Endodermal cell (in vitro differentiated cells): Measurements from ENCODE around the gene HSP90B1. TPM values are rescaled to one million over a fixed set of nuclear protein-coding genes. Genes with fewer than 3 reads are reported as not detected.

Experiments
- DNase-seq: peaks from one replicate; pipeline ENCODE4 v3.0.0-alpha.2; 2017
- H3K27ac ChIP-seq: 2 replicates; pipeline ENCODE4 v1.5.1; 2013; ENCODE audit warnings: mild to moderate bottlenecking, low read depth, low read length, moderate library complexity
- H3K27me3 ChIP-seq: 2 replicates; pipeline ENCODE4 v1.6.1; 2013; ENCODE audit warnings: mild to moderate bottlenecking, low read length, moderate library complexity; ENCODE audit not compliant: insufficient read depth, control insufficient read depth, poor library complexity, severe bottlenecking
- H3K36me3 ChIP-seq: 2 replicates; pipeline ENCODE4 v1.7.0; 2013; ENCODE audit warnings: mild to moderate bottlenecking, low read length, moderate library complexity; ENCODE audit not compliant: control insufficient read depth, insufficient read depth
- H3K4me1 ChIP-seq: one replicate; pipeline ENCODE4 v1.7.0; 2013; ENCODE audit warnings: low read length; ENCODE audit not compliant: control insufficient read depth, insufficient read depth
- H3K4me3 ChIP-seq: 2 replicates; pipeline ENCODE4 v1.5.1; 2013; ENCODE audit warnings: mild to moderate bottlenecking, low read length, moderate library complexity
- H3K9ac ChIP-seq: 2 replicates; pipeline ENCODE4 v1.6.1; 2013; ENCODE audit warnings: mild to moderate bottlenecking, low read length, moderate library complexity; ENCODE audit not compliant: poor library complexity, severe bottlenecking; ENCODE audit errors: extremely low read depth
- H3K9me3 ChIP-seq: 2 replicates; pipeline ENCODE4 v1.6.1; 2013; ENCODE audit warnings: mild to moderate bottlenecking, low read length, moderate library complexity; ENCODE audit not compliant: control insufficient read depth
- H3K27ac Mint-ChIP-seq: 2 replicates; pipeline ENCODE4 v1.8.0; 2020; ENCODE audit warnings: mixed read lengths
- H3K27me3 Mint-ChIP-seq: 2 replicates; pipeline ENCODE4 v1.8.0; 2021; ENCODE audit warnings: mild to moderate bottlenecking, mixed read lengths; ENCODE audit not compliant: insufficient read depth
- H3K36me3 Mint-ChIP-seq: 2 replicates; pipeline ENCODE4 v1.8.0; 2020; ENCODE audit warnings: low read depth, mixed read lengths
- H3K4me1 Mint-ChIP-seq: 2 replicates; pipeline ENCODE4 v1.8.0; 2020; ENCODE audit warnings: mixed read lengths
- H3K4me3 Mint-ChIP-seq: 2 replicates; pipeline ENCODE4 v1.8.0; 2020; ENCODE audit warnings: mild to moderate bottlenecking, moderate library complexity, mixed read lengths
- H3K9me3 Mint-ChIP-seq: 2 replicates; pipeline ENCODE4 v1.8.0; 2020; ENCODE audit warnings: mild to moderate bottlenecking, mixed read lengths
- CTCF ChIP-seq: fragments of 200-600 bp; sonication (generic); conservative IDR thresholded peaks from 2 replicates; pipeline ENCODE4 v1.5.0; 2021; ENCODE audit warnings: antibody characterized with exemption, mild to moderate bottlenecking
- WGBS, 2 experiments: methylation state at CpG; one replicate each; pipeline versions ENCODE4 v1.1.5 to v1.1.7; 2013; ENCODE audit warnings: missing lambda C conversion rate in 2 of 2, mixed read lengths in 1 of 2; ENCODE audit not compliant: insufficient coverage in 1 of 2, insufficient read length in 1 of 2; 5-methylcytosine and 5-hydroxymethylcytosine counted together
- total RNA-seq, 2 donors: library from RNA; stranded (reverse); fragmentation: NEBNext Ultra II Directional in 1 of 2; extraction: Animal tissue kit (Norgen Biotek cat#: 25700) in 1 of 2; gene quantifications; 2 replicates in 1 of 2; 3 replicates in 1 of 2; pipeline ENCODE4 v1.2.1, GENCODE V29; 2021

HSP90B1 gene
- total RNA-seq, 2 donors from 2014 or later: 1,047 to 1,509 TPM

- no peaks in the 10 kb centered on the region for H3K9me3 Mint-ChIP-seq
- peak overlapping the region; percentile 79 for H3K9ac ChIP-seq
- H3K27me3 ChIP-seq: no peaks in the 10 kb centered on the region
- H3K27me3 Mint-ChIP-seq: no peaks in the 10 kb centered on the region
- H3K4me3 Mint-ChIP-seq: peak overlapping the region; percentile 88
- no peaks in the 10 kb centered on the region for H3K4me1 ChIP-seq
- H3K27ac ChIP-seq: peak overlapping the region; percentile 95
- no peaks in the 10 kb centered on the region for H3K9me3 ChIP-seq
- peaks cover 19% of the 10 kb centered on the region for H3K36me3 Mint-ChIP-seq
- peak overlapping the region; percentile 97 for H3K27ac Mint-ChIP-seq
- peaks cover 11% of the 10 kb centered on the region for H3K4me1 Mint-ChIP-seq
- DNase-seq: no peak
- TF ChIP-seq CTCF: no peak
- peaks cover 34% of the 10 kb centered on the region for H3K36me3 ChIP-seq
- 0% methylated on average over 15 to 31 of the region's 31 CpGs for WGBS, 2 experiments
- peak overlapping the region; percentile 92 for H3K4me3 ChIP-seq
Observed at GRCh38 chr12:103956509-103957027, 26.4 kb downstream of the HSP90B1 start.

- Mint-ChIP-seq H3K4me3 (peak overlapping the region; percentile 88), H3K36me3 (peaks cover 8% of the 10 kb centered on the region)
Observed at GRCh38 chr12:103957865-103958388, 27.7 kb downstream of the HSP90B1 start.

DNA sequence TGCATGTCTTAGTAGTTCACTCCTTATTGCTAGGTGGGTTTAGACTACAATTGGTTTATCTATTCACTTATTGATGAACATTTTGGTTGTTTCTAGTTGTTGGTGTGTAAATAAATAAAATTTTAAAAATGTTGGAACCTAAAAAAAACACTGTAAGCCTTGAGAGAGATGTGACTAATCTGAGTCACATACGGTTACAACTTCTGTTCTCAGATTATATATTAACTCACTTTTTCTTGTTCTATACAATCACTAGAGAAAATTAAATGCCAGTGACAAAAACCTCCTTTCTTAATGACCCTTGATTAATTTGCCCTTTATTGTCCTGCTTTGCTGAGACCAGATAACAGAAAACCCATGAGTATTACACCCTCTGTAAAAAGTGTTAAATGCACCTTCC lies 28.4 kb downstream of the HSP90B1 start:
- H3K36me3 Mint-ChIP-seq: peaks cover 5% of the 10 kb centered on the region
- no peaks in the 10 kb centered on the region for H3K9me3 ChIP-seq

More at GRCh38 chr12:103957865-103958388, 27.7 kb downstream of the HSP90B1 start:
- no peaks in the 10 kb centered on the region for H3K9me3 ChIP-seq
- peak overlapping the region; percentile 95 for H3K27ac ChIP-seq
- H3K27me3 Mint-ChIP-seq: no peaks in the 10 kb centered on the region
- H3K4me1 Mint-ChIP-seq: peaks cover 11% of the 10 kb centered on the region
- H3K36me3 ChIP-seq: peaks cover 20% of the 10 kb centered on the region
- no peak overlapping the region for H3K4me3 ChIP-seq
- no peaks in the 10 kb centered on the region for H3K27me3 ChIP-seq
- H3K9me3 Mint-ChIP-seq: no peaks in the 10 kb centered on the region
- WGBS, 2 experiments: 84 to 93% methylated on average over 5 to 7 of the region's 7 CpGs
- no peak overlapping the region for H3K9ac ChIP-seq
- no peak for DNase-seq
- peak overlapping the region; percentile 11 for H3K27ac Mint-ChIP-seq
- H3K4me1 ChIP-seq: no peaks in the 10 kb centered on the region
- TF ChIP-seq CTCF: no peak

More for the DNA sequence above, 28.4 kb downstream of the HSP90B1 start:
- Mint-ChIP-seq H3K27me3 (no peaks in the 10 kb centered on the region), H3K4me3 (no peak overlapping the region), H3K9me3 (no peaks in the 10 kb centered on the region), H3K4me1 (peaks cover 11% of the 10 kb centered on the region), H3K27ac (peak overlapping the region; percentile 11)
- no peak for DNase-seq
- Histone ChIP-seq H3K27ac (no peak overlapping the region), H3K4me3 (no peak overlapping the region), H3K27me3 (no peaks in the 10 kb centered on the region), H3K36me3 (peaks cover 13% of the 10 kb centered on the region), H3K4me1 (no peaks in the 10 kb centered on the region), H3K9ac (no peak overlapping the region)
- TF ChIP-seq CTCF: no peak
- 86 to 94% methylated on average over 1 of the region's 1 CpG for WGBS, 2 experiments
